Measurements from ENCODE around the gene RACGAP1.
A peak's percentile ranks its signal among the peaks of the same experiment; 100 is the strongest.

The RACGAP1 gene

GRCh38 chr12:49954863-49955830, 70.1 kb downstream of the RACGAP1 start:
- no peak for DNase-seq (ENCODE audit: low read depth)

- DNase-seq (ENCODE audit: low read depth): no peak
Observed at GRCh38 chr12:49953961-49954846, 71.1 kb downstream of the RACGAP1 start.

GRCh38 chr12:49953151-49953550, 72.1 kb downstream of the RACGAP1 start:
- no peak for DNase-seq (ENCODE audit: low read depth)

GRCh38 chr12:49952391-49953055, 72.8 kb downstream of the RACGAP1 start:
- DNase-seq (ENCODE audit: low read depth): no peak

- no peak for DNase-seq (ENCODE audit: low read depth)
Observed at GRCh38 chr12:49951411-49952240, 73.7 kb downstream of the RACGAP1 start.

GRCh38 chr12:49950273-49951251, 74.7 kb downstream of the RACGAP1 start, which contains the start of gene AQP2:
TSS of gene AQP2 (plus strand) at chr12:49950737. CDS start at chr12:49950831, 94 bp downstream.
- DNase-seq (ENCODE audit: low read depth): no peak

- DNase-seq (ENCODE audit: low read depth): no peak
Observed at GRCh38 chr12:49949866-49950265, 75.4 kb downstream of the RACGAP1 start.

- no peak for DNase-seq (ENCODE audit: low read depth)
Observed at GRCh38 chr12:49948866-49949845, 76.1 kb downstream of the RACGAP1 start.

GRCh38 chr12:49947593-49948226, 77.6 kb downstream of the RACGAP1 start:
- no peak for DNase-seq (ENCODE audit: low read depth)

- DNase-seq (ENCODE audit: low read depth): no peak
Observed at GRCh38 chr12:49946497-49946896, 78.8 kb downstream of the RACGAP1 start.

- DNase-seq (ENCODE audit: low read depth): no peak
Observed at GRCh38 chr12:49946086-49946485, 79.2 kb downstream of the RACGAP1 start.

GRCh38 chr12:49945394-49946080, 79.8 kb downstream of the RACGAP1 start:
- DNase-seq (ENCODE audit: low read depth): peak; percentile 44

- DNase-seq (ENCODE audit: low read depth): no peak
Observed at GRCh38 chr12:49944718-49945117, 80.6 kb downstream of the RACGAP1 start.

GRCh38 chr12:49944046-49944445, 81.2 kb downstream of the RACGAP1 start:
- DNase-seq (ENCODE audit: low read depth): no peak

GRCh38 chr12:49943625-49943960, 81.7 kb downstream of the RACGAP1 start:
- DNase-seq (ENCODE audit: low read depth): no peak

- no peak for DNase-seq (ENCODE audit: low read depth)
Observed at GRCh38 chr12:49942921-49943624, 82.2 kb downstream of the RACGAP1 start.

GRCh38 chr12:49942512-49942893, 82.8 kb downstream of the RACGAP1 start:
- no peak for DNase-seq (ENCODE audit: low read depth)

All from GM04504 (cell line).